Hepatocyte (in vitro differentiated cells): ENCODE data around the gene NAB1.
"Not testable (repeated sequence)": the region's sequence is repeated elsewhere in the genome, so short reads cannot be mapped to it uniquely, and the experiment has no call there.

Experiments used
- EZH2 ChIP-seq: fragments of 200-600 bp; sonication (generic); IDR thresholded peaks from 2 replicates; pipeline ENCODE4 v1.6.1; 2016; ENCODE audit warnings: antibody characterized with exemption, mild to moderate bottlenecking, borderline replicate concordance
- TF ChIP-seq, protein P1 (sequence below): fragments of 200-600 bp; sonication (generic); IDR thresholded peaks from 2 replicates; pipeline ENCODE4 v1.5.1; 2016; ENCODE audit warnings: antibody characterized with exemption, mild to moderate bottlenecking; ENCODE audit not compliant: poor library complexity

DNA sequence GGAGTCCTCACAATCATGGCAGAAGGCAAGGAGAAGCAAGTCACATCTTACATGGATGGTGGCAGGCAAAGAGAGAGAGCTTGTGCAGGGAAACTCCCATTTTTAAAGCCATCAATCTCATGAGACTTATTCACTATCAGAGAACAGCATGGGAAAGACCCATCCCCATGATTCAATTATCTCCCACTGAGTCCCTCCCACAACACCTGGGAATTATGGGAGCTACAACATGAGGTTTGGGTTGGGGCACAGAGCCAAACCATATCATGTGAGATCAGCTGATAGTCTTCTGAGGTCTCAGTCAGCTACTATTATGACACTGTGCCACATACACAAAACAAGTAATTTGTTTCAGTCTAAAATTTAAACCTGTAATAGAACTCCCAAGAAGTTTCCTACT, 59.8 kb downstream of the NAB1 start:
- TF ChIP-seq, protein P1, sequence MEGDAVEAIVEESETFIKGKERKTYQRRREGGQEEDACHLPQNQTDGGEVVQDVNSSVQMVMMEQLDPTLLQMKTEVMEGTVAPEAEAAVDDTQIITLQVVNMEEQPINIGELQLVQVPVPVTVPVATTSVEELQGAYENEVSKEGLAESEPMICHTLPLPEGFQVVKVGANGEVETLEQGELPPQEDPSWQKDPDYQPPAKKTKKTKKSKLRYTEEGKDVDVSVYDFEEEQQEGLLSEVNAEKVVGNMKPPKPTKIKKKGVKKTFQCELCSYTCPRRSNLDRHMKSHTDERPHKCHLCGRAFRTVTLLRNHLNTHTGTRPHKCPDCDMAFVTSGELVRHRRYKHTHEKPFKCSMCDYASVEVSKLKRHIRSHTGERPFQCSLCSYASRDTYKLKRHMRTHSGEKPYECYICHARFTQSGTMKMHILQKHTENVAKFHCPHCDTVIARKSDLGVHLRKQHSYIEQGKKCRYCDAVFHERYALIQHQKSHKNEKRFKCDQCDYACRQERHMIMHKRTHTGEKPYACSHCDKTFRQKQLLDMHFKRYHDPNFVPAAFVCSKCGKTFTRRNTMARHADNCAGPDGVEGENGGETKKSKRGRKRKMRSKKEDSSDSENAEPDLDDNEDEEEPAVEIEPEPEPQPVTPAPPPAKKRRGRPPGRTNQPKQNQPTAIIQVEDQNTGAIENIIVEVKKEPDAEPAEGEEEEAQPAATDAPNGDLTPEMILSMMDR, result not testable (repeated sequence)
- TF ChIP-seq EZH2, result not testable (repeated sequence)
